HL-60 (cell line): ENCODE results near the gene CNGB1.
A peak's percentile ranks its signal among the peaks of the same experiment; 100 is the strongest.

Experiments used
- DNase-seq, 2 experiments: peaks; one replicate each; pipeline ENCODE4 v3.0.0-alpha.2; 2010 to 2020; ENCODE audit warnings: low read depth in 1 of 2, low spot score in 1 of 2
- H3K27ac ChIP-seq: fragments of 250-450 bp; sonication (Bioruptor Pico); replicated peaks from 2 replicates; pipeline ENCODE4 v1.5.1; 2020; ENCODE audit warnings: mild to moderate bottlenecking, moderate library complexity
- H3K27me3 ChIP-seq: fragments of 250-450 bp; sonication (Bioruptor Pico); 2 replicates; pipeline ENCODE4 v1.5.1; 2021; ENCODE audit warnings: mild to moderate bottlenecking, moderate library complexity; ENCODE audit not compliant: insufficient read depth, poor library complexity, severe bottlenecking
- H3K4me3 ChIP-seq: replicated peaks from 2 replicates; pipeline ENCODE4 v1.5.1; 2011; ENCODE audit warnings: mild to moderate bottlenecking, control low read depth, low read length; ENCODE audit not compliant: insufficient read depth
- GABPA ChIP-seq: IDR thresholded peaks from 2 replicates; pipeline ENCODE4 v1.6.1; 2012; ENCODE audit warnings: low read depth
- POLR2AphosphoS5 ChIP-seq: IDR thresholded peaks from 2 replicates; pipeline ENCODE4 v1.6.1; 2012; ENCODE audit warnings: low read depth
- SPI1 ChIP-seq: IDR thresholded peaks from 2 replicates; pipeline ENCODE4 v1.6.1; 2012; ENCODE audit warnings: low read depth, mild to moderate bottlenecking, borderline replicate concordance
- TF ChIP-seq, protein P1 (sequence below): IDR thresholded peaks from one replicate; pipeline ENCODE4 v1.5.1; 2011; ENCODE audit warnings: low read length, control low read depth, inconsistent platforms; ENCODE audit not compliant: insufficient read depth
- TF ChIP-seq, protein P2 (sequence below): IDR thresholded peaks from 2 replicates; pipeline ENCODE4 v1.6.1; 2012; ENCODE audit warnings: low read depth; ENCODE audit not compliant: insufficient replicate concordance

CNGB1 gene

DNA sequence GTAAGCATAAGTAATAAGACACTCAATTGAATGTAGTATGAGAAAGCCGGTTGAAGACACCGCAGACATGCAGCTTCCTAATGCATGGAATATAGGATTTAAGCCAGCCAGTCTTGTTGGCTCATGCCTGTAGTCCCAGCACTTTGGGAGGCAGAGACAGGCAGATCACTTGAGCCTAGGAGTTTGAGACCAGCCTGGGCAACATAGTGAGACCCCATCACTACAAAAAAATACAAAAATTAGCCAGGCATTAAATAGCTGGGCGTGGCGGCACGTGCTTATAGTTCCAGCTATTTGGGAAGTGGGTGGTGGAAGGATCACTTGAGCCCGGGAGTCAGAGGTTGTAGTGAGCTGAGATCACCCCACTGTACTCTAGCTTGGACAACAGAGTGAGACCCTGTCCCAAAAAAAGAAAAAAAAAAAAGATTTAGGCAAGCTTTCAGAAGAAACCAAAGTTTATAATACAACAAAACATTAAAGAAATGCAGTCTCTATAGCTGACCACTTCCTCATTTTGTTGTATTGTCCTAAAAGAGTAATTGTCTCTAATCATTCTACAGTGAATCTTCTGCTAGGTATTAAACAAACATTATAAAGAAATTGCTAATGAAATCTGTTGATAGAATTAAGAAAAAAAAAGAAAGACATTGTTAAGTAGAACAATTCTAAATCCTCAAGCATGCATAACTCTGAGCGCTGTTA is 100.0 kb downstream of the CNGB1 start:
- H3K27ac ChIP-seq = no peak overlapping the region
- DNase-seq = no peak
- no peak overlapping the region for H3K4me3 ChIP-seq
- TF ChIP-seq, protein P1, sequence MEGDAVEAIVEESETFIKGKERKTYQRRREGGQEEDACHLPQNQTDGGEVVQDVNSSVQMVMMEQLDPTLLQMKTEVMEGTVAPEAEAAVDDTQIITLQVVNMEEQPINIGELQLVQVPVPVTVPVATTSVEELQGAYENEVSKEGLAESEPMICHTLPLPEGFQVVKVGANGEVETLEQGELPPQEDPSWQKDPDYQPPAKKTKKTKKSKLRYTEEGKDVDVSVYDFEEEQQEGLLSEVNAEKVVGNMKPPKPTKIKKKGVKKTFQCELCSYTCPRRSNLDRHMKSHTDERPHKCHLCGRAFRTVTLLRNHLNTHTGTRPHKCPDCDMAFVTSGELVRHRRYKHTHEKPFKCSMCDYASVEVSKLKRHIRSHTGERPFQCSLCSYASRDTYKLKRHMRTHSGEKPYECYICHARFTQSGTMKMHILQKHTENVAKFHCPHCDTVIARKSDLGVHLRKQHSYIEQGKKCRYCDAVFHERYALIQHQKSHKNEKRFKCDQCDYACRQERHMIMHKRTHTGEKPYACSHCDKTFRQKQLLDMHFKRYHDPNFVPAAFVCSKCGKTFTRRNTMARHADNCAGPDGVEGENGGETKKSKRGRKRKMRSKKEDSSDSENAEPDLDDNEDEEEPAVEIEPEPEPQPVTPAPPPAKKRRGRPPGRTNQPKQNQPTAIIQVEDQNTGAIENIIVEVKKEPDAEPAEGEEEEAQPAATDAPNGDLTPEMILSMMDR = no peak
- TF ChIP-seq, protein P2, sequence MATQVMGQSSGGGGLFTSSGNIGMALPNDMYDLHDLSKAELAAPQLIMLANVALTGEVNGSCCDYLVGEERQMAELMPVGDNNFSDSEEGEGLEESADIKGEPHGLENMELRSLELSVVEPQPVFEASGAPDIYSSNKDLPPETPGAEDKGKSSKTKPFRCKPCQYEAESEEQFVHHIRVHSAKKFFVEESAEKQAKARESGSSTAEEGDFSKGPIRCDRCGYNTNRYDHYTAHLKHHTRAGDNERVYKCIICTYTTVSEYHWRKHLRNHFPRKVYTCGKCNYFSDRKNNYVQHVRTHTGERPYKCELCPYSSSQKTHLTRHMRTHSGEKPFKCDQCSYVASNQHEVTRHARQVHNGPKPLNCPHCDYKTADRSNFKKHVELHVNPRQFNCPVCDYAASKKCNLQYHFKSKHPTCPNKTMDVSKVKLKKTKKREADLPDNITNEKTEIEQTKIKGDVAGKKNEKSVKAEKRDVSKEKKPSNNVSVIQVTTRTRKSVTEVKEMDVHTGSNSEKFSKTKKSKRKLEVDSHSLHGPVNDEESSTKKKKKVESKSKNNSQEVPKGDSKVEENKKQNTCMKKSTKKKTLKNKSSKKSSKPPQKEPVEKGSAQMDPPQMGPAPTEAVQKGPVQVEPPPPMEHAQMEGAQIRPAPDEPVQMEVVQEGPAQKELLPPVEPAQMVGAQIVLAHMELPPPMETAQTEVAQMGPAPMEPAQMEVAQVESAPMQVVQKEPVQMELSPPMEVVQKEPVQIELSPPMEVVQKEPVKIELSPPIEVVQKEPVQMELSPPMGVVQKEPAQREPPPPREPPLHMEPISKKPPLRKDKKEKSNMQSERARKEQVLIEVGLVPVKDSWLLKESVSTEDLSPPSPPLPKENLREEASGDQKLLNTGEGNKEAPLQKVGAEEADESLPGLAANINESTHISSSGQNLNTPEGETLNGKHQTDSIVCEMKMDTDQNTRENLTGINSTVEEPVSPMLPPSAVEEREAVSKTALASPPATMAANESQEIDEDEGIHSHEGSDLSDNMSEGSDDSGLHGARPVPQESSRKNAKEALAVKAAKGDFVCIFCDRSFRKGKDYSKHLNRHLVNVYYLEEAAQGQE = no peak
- TF ChIP-seq SPI1 = peak; percentile 83
- no peaks in the 10 kb centered on the region for H3K27me3 ChIP-seq

DNA sequence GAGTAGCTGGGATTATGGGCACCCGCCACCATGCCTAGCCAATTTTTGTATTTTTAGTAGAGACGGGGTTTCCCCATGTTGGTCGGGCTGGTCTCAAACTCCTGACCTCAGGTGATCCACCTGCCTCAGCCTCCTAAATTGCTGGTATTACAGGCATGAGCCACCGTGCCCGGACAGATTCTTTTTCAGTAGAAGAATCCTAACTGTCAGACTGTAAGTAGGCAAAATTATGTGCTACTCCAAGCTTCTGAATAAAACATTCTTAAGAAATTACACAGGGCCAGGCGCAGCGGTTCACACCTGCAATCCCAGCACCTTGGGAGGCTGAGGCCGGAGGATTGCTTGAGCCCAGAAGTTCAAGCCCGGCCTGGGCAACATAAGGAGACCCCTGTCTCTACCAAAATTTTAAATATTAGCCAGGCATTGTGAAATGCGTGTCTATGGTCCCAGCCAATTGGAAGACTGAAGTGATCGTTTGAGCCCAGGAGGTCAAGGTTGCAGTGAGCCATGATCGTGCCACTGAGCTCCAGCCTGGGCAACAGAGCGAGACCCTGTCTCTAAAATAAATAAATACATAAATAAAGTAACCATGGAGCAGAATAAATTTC is 101.9 kb downstream of the CNGB1 start:
- Histone ChIP-seq H3K4me3 (no peak overlapping the region), H3K27me3 (no peaks in the 10 kb centered on the region), H3K27ac (no peak overlapping the region)
- TF ChIP-seq POLR2AphosphoS5 (no peak), GABPA (no peak), SPI1 (no peak)
- TF ChIP-seq, protein P2 = no peak
- TF ChIP-seq, protein P1 = no peak
- DNase-seq = no peak

DNA sequence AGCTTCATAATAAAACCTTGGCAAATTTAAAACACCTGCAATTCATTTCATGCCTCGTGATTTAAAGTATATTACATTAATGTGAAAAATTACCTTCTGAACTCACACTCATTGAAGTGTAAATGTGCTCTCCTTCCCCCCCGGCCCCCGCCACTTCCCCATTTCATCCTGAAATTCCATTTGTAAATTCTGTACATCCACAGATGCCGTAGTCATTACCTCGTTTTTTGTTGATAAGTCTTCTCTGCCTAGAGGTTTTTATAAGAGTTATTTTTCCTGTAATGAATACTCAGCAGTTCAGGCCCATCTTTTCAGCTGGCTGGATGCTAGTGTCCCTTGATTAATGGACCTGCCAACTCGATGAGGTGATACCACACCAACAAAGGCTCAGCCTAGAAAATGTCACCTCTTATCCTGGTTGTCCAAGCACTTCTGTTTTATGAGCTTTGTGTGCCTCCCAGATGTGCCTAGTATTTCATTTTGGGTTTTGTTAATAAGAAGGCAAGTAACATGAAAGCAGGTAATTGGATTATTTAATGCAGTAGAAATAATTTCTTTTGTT is 103.8 kb downstream of the CNGB1 start:
- H3K4me3 ChIP-seq = no peak overlapping the region
- H3K27ac ChIP-seq = no peak overlapping the region
- no peak for DNase-seq
- TF ChIP-seq, protein P2 = no peak
- TF ChIP-seq SPI1 (no peak), POLR2AphosphoS5 (no peak), GABPA (no peak)
- TF ChIP-seq, protein P1 = no peak
- H3K27me3 ChIP-seq = peaks cover 7% of the 10 kb centered on the region
